Glomerular endothelial cell (primary cell): ENCODE results near the gene RPS21. TPM values are rescaled to one million over a fixed set of nuclear protein-coding genes. Genes with fewer than 3 reads are reported as not detected.
"Not testable (repeated sequence)": the region's sequence is repeated elsewhere in the genome, so short reads cannot be mapped to it uniquely, and the experiment has no call there.

ENCODE experiments used
- DNase-seq: peaks from one replicate; pipeline ENCODE4 v3.0.0-alpha.2; 2011; ENCODE audit warnings: low read depth, low spot score; ENCODE audit errors: extremely low read depth
- total RNA-seq: library from RNA; depleted of rRNA; stranded (reverse); fragments of >200 nt; gene quantifications from 2 replicates; pipeline ENCODE4 v1.2.3, GENCODE V29; 2015

The RPS21 gene
- total RNA-seq, 1 donor from 2014 or later = 1,159 TPM

GRCh38 chr20:62421716-62421990 is 34.8 kb downstream of the RPS21 start:
- DNase-seq = no peak

GRCh38 chr20:62422636-62423325 is 35.9 kb downstream of the RPS21 start:
- no peak for DNase-seq

GRCh38 chr20:62423326-62423706 is 36.4 kb downstream of the RPS21 start:
- DNase-seq = no peak

- DNase-seq = no peak
Measured at GRCh38 chr20:62424249-62425107, 37.6 kb downstream of the RPS21 start.

- DNase-seq = no peak
Measured at GRCh38 chr20:62425281-62426058, 38.6 kb downstream of the RPS21 start.

GRCh38 chr20:62426059-62426348 is 39.1 kb downstream of the RPS21 start:
- DNase-seq = not testable (repeated sequence)

- no peak for DNase-seq
Measured at GRCh38 chr20:62426699-62427131, 39.8 kb downstream of the RPS21 start.

- DNase-seq = no peak
Measured at GRCh38 chr20:62427172-62428001, 40.5 kb downstream of the RPS21 start, which contains the start of gene RBBP8NL. Gene RBBP8NL (minus strand): TSS chr20:62427539. CDS start chr20:62419647, 7,892 bp downstream.

GRCh38 chr20:62428002-62428372 is 41.1 kb downstream of the RPS21 start:
- no peak for DNase-seq

GRCh38 chr20:62428396-62429295 is 41.7 kb downstream of the RPS21 start:
- DNase-seq = no peak

GRCh38 chr20:62429455-62430310 is 42.8 kb downstream of the RPS21 start:
- no peak for DNase-seq

- DNase-seq = no peak
Measured at GRCh38 chr20:62430311-62430853, 43.5 kb downstream of the RPS21 start.

- no peak for DNase-seq
Measured at GRCh38 chr20:62430866-62431447, 44.1 kb downstream of the RPS21 start.

GRCh38 chr20:62433658-62434497 is 47.0 kb downstream of the RPS21 start:
- no peak for DNase-seq

GRCh38 chr20:62436692-62437091 is 49.8 kb downstream of the RPS21 start:
- DNase-seq = no peak

- no peak for DNase-seq
Measured at GRCh38 chr20:62437496-62437895, 50.6 kb downstream of the RPS21 start.

GRCh38 chr20:62437927-62438326 is 51.0 kb downstream of the RPS21 start:
- DNase-seq = no peak
